Ascending aorta (tissue), 2 donors: Measurements from ENCODE around the gene CD53. TPM values are rescaled to one million over a fixed set of nuclear protein-coding genes. Genes with fewer than 3 reads are reported as not detected.
"Not testable (repeated sequence)": the region's sequence is repeated elsewhere in the genome, so short reads cannot be mapped to it uniquely, and the experiment has no call there.

ENCODE experiments used
- DNase-seq, 2 donors: peaks; one replicate each; pipeline ENCODE4 v3.0.0-alpha.2; 2019; ENCODE audit warnings: low spot score in 2 of 2
- H3K27ac ChIP-seq, 2 donors: fragments of 200-600 bp; sonication (generic); one replicate each; pipeline ENCODE4 v1.5.1; 2016 to 2017; ENCODE audit warnings: mild to moderate bottlenecking in 1 of 2
- H3K27me3 ChIP-seq: fragments of 200-600 bp; sonication (generic); one replicate; pipeline ENCODE4 v1.5.1; 2017
- H3K36me3 ChIP-seq, 2 donors: fragments of 200-600 bp; sonication (generic); one replicate each; pipeline ENCODE4 v1.5.1; 2016
- H3K4me1 ChIP-seq, 2 donors: fragments of 200-600 bp; sonication (generic); one replicate each; pipeline ENCODE4 v1.5.1; 2016 to 2017; ENCODE audit warnings: mild to moderate bottlenecking in 1 of 2
- H3K4me3 ChIP-seq, 2 donors: fragments of 200-600 bp; sonication (generic); one replicate each; pipeline ENCODE4 v1.5.1; 2016 to 2017; ENCODE audit warnings: mild to moderate bottlenecking in 1 of 2
- H3K9me3 ChIP-seq, 2 donors: fragments of 200-600 bp; sonication (generic); one replicate each; pipeline ENCODE4 v1.5.1; 2016
- CTCF ChIP-seq, 3 experiments: fragments of 200-600 bp in 2 of 3; fragments of 450-650 bp in 1 of 3; sonication (generic) in 2 of 3; IDR thresholded peaks; one replicate each; pipeline ENCODE4 v1.5.1; 2016 to 2019; ENCODE audit warnings: antibody characterized with exemption in 3 of 3, mild to moderate bottlenecking in 1 of 3, moderate library complexity in 1 of 3
- intact Hi-C: fragments of 100-400 bp; cut with DNase I; formaldehyde crosslinking; loops from one replicate; pipeline ENCODE4 v1.15.1; 2023
- total RNA-seq: library from RNA; depleted of rRNA; stranded (reverse); fragments of >200 nt; gene quantifications from one replicate; pipeline ENCODE4 v1.1.0, GENCODE V29; 2016

Gene CD53
- total RNA-seq, 1 donor from 2014 or later: 18.7 TPM

GRCh38 chr1:110927484-110928075 lies 54.6 kb downstream of the CD53 start:
- TF ChIP-seq CTCF (IDR thresholded peaks at IDR 0.05): no peak

GRCh38 chr1:110928191-110928590 lies 55.2 kb downstream of the CD53 start:
- DNase-seq: no peak
- Histone ChIP-seq H3K4me3 (no peak overlapping the region), H3K4me1 (no peaks in the 10 kb centered on the region), H3K9me3 (peaks cover 0 to 17% of the 10 kb centered on the region in 2 donors), H3K27me3 (no peaks in the 10 kb centered on the region), H3K27ac (no peak overlapping the region), H3K36me3 (no peaks in the 10 kb centered on the region)
- TF ChIP-seq CTCF (IDR thresholded peaks at IDR 0.05): no peak
- intact Hi-C loops: no loop called here

More at GRCh38 chr1:110927484-110928075, 54.6 kb downstream of the CD53 start:
- no peaks in the 10 kb centered on the region for H3K36me3 ChIP-seq
- H3K9me3 ChIP-seq: peaks cover 0 to 15% of the 10 kb centered on the region in 2 donors
- H3K27ac ChIP-seq: no peak overlapping the region
- H3K4me1 ChIP-seq: no peaks in the 10 kb centered on the region
- no peak for DNase-seq
- intact Hi-C loops: no loop called here
- no peaks in the 10 kb centered on the region for H3K27me3 ChIP-seq
- H3K4me3 ChIP-seq: no peak overlapping the region

GRCh38 chr1:110928904-110929303 lies 56.0 kb downstream of the CD53 start:
- Histone ChIP-seq H3K27me3 (no peaks in the 10 kb centered on the region), H3K9me3 (peaks cover 0 to 17% of the 10 kb centered on the region in 2 donors), H3K4me3 (no peak overlapping the region), H3K27ac (no peak overlapping the region), H3K36me3 (no peaks in the 10 kb centered on the region), H3K4me1 (no peaks in the 10 kb centered on the region)
- DNase-seq: no peak
- TF ChIP-seq CTCF (IDR thresholded peaks at IDR 0.05): no peak
- intact Hi-C loops: no loop called here

- H3K36me3 ChIP-seq, intact Hi-C loops, H3K27me3 ChIP-seq, H3K4me1 ChIP-seq, H3K27ac ChIP-seq, DNase-seq, H3K4me3 ChIP-seq: not testable (repeated sequence)
- peaks cover 7 to 26% of the 10 kb centered on the region in 2 donors for H3K9me3 ChIP-seq
These were observed 58.1 kb downstream of the CD53 start for GRCh38 chr1:110931097-110931496.

GRCh38 chr1:110936567-110936966 lies 63.6 kb downstream of the CD53 start:
- Histone ChIP-seq H3K36me3 (no peaks in the 10 kb centered on the region), H3K27me3 (no peaks in the 10 kb centered on the region), H3K27ac (no peak overlapping the region), H3K4me3 (no peak overlapping the region), H3K9me3 (peaks cover 18 to 61% of the 10 kb centered on the region in 2 donors), H3K4me1 (no peaks in the 10 kb centered on the region)
- TF ChIP-seq CTCF (IDR thresholded peaks at IDR 0.05): no peak
- intact Hi-C loops: no loop called here
- no peak for DNase-seq

- no peaks in the 10 kb centered on the region for H3K27me3 ChIP-seq
- H3K4me1 ChIP-seq: no peaks in the 10 kb centered on the region
- peaks cover 16 to 28% of the 10 kb centered on the region in 2 donors for H3K36me3 ChIP-seq
- H3K27ac ChIP-seq: no peak overlapping the region
- peaks cover 0 to 52% of the 10 kb centered on the region in 2 donors for H3K9me3 ChIP-seq
- intact Hi-C loops: no loop called here
- TF ChIP-seq CTCF (IDR thresholded peaks at IDR 0.05): no peak
- no peak for DNase-seq
- H3K4me3 ChIP-seq: no peak overlapping the region
These were observed 71.9 kb downstream of the CD53 start for GRCh38 chr1:110944806-110945205.
